ENCODE data around the gene CCDC89.

CCDC89 gene

DNA sequence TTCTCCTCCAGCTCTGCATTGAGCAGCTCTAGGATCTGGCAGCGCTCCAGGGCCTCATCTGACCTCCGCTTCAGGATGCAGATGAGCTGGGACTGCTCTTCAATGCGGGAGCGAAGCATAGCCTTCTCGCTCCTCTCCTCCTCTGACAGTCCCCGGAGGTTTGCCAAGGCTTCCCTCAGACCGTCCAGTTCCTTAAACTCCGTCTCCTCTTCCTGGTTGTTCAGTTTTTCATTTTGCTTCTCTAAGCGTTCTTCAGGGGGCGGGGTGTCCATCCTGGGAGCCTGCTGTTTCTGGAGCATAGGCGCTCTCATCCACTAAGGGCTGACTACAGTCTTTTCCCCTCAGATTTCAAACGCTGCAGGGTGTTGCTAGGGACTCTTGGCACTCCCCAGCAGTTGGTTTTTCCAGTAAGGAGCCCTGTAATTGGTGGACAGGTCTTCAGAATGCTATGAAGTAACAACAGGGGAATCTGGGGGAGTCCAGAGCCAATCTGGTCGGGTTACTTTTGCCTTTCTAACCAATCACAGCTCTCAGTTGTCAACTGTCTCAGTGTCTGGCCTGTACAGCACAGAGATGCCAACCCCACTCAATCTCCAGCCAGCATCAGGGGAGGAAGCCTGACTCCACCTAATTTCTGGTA lies at the start of gene CCDC89:
TSS of gene CCDC89 (minus strand) at position 376 of the 640 bp plus-strand sequence. CDS start at position 311, 65 bp downstream.
- H3K27me3 ChIP-seq (ENCODE audit: control insufficient read depth in 5 of 5, insufficient read depth in 4 of 5, low read length in 5 of 5) = no peaks in the 10 kb centered on the region
- peak within 1 kb of the TSS; percentile 55 to 79 (median 62) for H3K4me3 ChIP-seq (ENCODE audit: low read depth in 1 of 5, low read length in 5 of 5)
- H3K27ac ChIP-seq (ENCODE audit: low read depth, low read length) = peak within 1 kb of the TSS; percentile 27
- peaks cover 0 to 27% (median 25%) of the 10 kb centered on the region in 5 donors for H3K4me1 ChIP-seq (ENCODE audit: control insufficient read depth in 5 of 5, insufficient read depth in 5 of 5, low read length in 5 of 5)
- H3K36me3 ChIP-seq (ENCODE audit: control insufficient read depth in 5 of 5, insufficient read depth in 5 of 5, low read length in 5 of 5) = no peaks in the 10 kb centered on the region
- H3K9me3 ChIP-seq (ENCODE audit: control insufficient read depth in 5 of 5, low read length in 5 of 5) = no peaks in the 10 kb centered on the region
- H3K9ac ChIP-seq (ENCODE audit: low read length in 5 of 5) = peak within 1 kb of the TSS in 2 of 5 donors; percentile 14 to 61

- H3K36me3 ChIP-seq (ENCODE audit: control insufficient read depth in 5 of 5, insufficient read depth in 5 of 5, low read length in 5 of 5) = peaks cover 0 to 2% (median 0%) of the 10 kb centered on the region in 5 donors
- peaks cover 0 to 3% (median 0%) of the 10 kb centered on the region in 5 donors for H3K4me1 ChIP-seq (ENCODE audit: control insufficient read depth in 5 of 5, insufficient read depth in 5 of 5, low read length in 5 of 5)
- no peak overlapping the region for H3K9ac ChIP-seq (ENCODE audit: low read length in 5 of 5)
- no peak overlapping the region for H3K27ac ChIP-seq (ENCODE audit: low read depth, low read length)
- H3K27me3 ChIP-seq (ENCODE audit: control insufficient read depth in 5 of 5, insufficient read depth in 4 of 5, low read length in 5 of 5) = no peaks in the 10 kb centered on the region
- no peak overlapping the region for H3K4me3 ChIP-seq (ENCODE audit: low read depth in 1 of 5, low read length in 5 of 5)
- H3K9me3 ChIP-seq (ENCODE audit: control insufficient read depth in 5 of 5, low read length in 5 of 5) = no peaks in the 10 kb centered on the region
These were observed 47.0 kb upstream of the CCDC89 start for GRCh38 chr11:85732965-85733364.

- Histone ChIP-seq H3K4me3 (ENCODE audit: low read depth in 1 of 5, low read length in 5 of 5) (no peak overlapping the region), H3K4me1 (ENCODE audit: control insufficient read depth in 5 of 5, insufficient read depth in 5 of 5, low read length in 5 of 5) (peaks cover 0 to 13% (median 0%) of the 10 kb centered on the region in 5 donors), H3K9ac (ENCODE audit: low read length in 5 of 5) (no peak overlapping the region), H3K27ac (ENCODE audit: low read depth, low read length) (no peak overlapping the region), H3K27me3 (ENCODE audit: control insufficient read depth in 5 of 5, insufficient read depth in 4 of 5, low read length in 5 of 5) (no peaks in the 10 kb centered on the region), H3K9me3 (ENCODE audit: control insufficient read depth in 5 of 5, low read length in 5 of 5) (no peaks in the 10 kb centered on the region), H3K36me3 (ENCODE audit: control insufficient read depth in 5 of 5, insufficient read depth in 5 of 5, low read length in 5 of 5) (no peaks in the 10 kb centered on the region)
These were observed 40.4 kb upstream of the CCDC89 start for GRCh38 chr11:85726381-85726780.

DNA sequence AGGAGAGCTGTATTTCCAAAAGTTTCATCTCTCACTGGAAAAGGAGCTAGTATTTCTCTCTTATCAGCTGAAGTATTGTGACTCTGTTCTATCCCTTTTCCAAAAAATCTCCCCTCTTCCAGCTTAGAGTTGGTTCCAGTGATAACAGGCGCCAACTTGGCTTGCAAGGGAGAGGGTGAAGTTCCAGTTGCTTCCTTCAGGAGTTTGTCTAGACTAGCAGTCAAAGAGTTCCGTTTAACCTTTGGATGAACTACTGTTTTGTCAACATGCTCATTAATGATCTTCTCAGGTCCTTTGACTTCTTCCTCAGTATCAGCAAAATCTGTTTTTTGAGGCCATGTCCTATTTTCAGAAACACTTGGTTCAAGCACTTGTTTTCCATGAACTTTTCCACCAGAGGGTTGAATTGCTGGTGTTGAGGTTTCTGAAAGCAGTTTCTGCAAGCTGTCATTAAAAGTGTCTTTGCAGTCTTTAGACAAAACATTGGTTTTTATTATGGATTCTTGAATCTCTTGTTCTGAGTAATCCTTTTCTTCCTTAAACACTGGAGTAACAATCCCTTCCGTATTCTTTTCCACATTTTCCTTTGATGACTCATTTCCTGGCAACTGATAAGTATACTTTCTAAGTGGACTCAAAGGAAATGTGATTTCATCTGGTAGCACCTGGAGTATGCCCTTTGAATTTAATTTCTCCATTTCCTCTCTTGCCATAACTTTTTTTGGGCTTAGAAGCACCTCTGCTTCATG lies 39.7 kb upstream of the CCDC89 start:
- no peak overlapping the region for H3K27ac ChIP-seq (ENCODE audit: low read depth, low read length)
- H3K9me3 ChIP-seq (ENCODE audit: control insufficient read depth in 5 of 5, low read length in 5 of 5) = no peaks in the 10 kb centered on the region
- no peak overlapping the region for H3K4me3 ChIP-seq (ENCODE audit: low read depth in 1 of 5, low read length in 5 of 5)
- H3K4me1 ChIP-seq (ENCODE audit: control insufficient read depth in 5 of 5, insufficient read depth in 5 of 5, low read length in 5 of 5) = peaks cover 0 to 13% (median 0%) of the 10 kb centered on the region in 5 donors
- H3K27me3 ChIP-seq (ENCODE audit: control insufficient read depth in 5 of 5, insufficient read depth in 4 of 5, low read length in 5 of 5) = no peaks in the 10 kb centered on the region
- no peaks in the 10 kb centered on the region for H3K36me3 ChIP-seq (ENCODE audit: control insufficient read depth in 5 of 5, insufficient read depth in 5 of 5, low read length in 5 of 5)
- no peak overlapping the region for H3K9ac ChIP-seq (ENCODE audit: low read length in 5 of 5)

GRCh38 chr11:85724748-85725465 lies 38.9 kb upstream of the CCDC89 start:
- no peak overlapping the region for H3K27ac ChIP-seq (ENCODE audit: low read depth, low read length)
- peaks cover 0 to 13% (median 0%) of the 10 kb centered on the region in 5 donors for H3K4me1 ChIP-seq (ENCODE audit: control insufficient read depth in 5 of 5, insufficient read depth in 5 of 5, low read length in 5 of 5)
- no peaks in the 10 kb centered on the region for H3K36me3 ChIP-seq (ENCODE audit: control insufficient read depth in 5 of 5, insufficient read depth in 5 of 5, low read length in 5 of 5)
- no peaks in the 10 kb centered on the region for H3K27me3 ChIP-seq (ENCODE audit: control insufficient read depth in 5 of 5, insufficient read depth in 4 of 5, low read length in 5 of 5)
- H3K4me3 ChIP-seq (ENCODE audit: low read depth in 1 of 5, low read length in 5 of 5) = no peak overlapping the region
- no peak overlapping the region for H3K9ac ChIP-seq (ENCODE audit: low read length in 5 of 5)
- no peaks in the 10 kb centered on the region for H3K9me3 ChIP-seq (ENCODE audit: control insufficient read depth in 5 of 5, low read length in 5 of 5)

DNA sequence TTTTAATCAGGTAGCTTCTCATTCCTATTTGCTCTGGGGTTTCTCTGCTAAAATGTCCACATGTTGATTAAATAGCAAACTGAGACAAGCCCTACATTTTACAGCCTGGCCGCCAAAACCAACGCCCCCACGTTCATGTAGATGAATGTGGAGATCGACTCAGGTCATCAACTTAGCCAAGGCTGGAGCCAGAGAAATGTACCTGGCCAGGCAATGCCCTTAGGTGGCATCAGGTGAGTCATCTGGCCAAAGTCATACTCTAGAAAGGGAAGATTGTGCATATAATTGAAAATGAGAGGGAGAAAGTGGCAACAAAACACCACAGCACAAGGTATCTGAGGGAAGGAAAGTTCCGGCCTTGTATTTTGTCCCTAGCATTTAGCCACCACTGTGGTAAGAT lies 37.1 kb upstream of the CCDC89 start:
- no peak overlapping the region for H3K9ac ChIP-seq (ENCODE audit: low read length in 5 of 5)
- H3K4me3 ChIP-seq (ENCODE audit: low read depth in 1 of 5, low read length in 5 of 5) = no peak overlapping the region
- peaks cover 0 to 22% (median 0%) of the 10 kb centered on the region in 5 donors for H3K4me1 ChIP-seq (ENCODE audit: control insufficient read depth in 5 of 5, insufficient read depth in 5 of 5, low read length in 5 of 5)
- no peaks in the 10 kb centered on the region for H3K36me3 ChIP-seq (ENCODE audit: control insufficient read depth in 5 of 5, insufficient read depth in 5 of 5, low read length in 5 of 5)
- no peak overlapping the region for H3K27ac ChIP-seq (ENCODE audit: low read depth, low read length)
- no peaks in the 10 kb centered on the region for H3K9me3 ChIP-seq (ENCODE audit: control insufficient read depth in 5 of 5, low read length in 5 of 5)
- no peaks in the 10 kb centered on the region for H3K27me3 ChIP-seq (ENCODE audit: control insufficient read depth in 5 of 5, insufficient read depth in 4 of 5, low read length in 5 of 5)

DNA sequence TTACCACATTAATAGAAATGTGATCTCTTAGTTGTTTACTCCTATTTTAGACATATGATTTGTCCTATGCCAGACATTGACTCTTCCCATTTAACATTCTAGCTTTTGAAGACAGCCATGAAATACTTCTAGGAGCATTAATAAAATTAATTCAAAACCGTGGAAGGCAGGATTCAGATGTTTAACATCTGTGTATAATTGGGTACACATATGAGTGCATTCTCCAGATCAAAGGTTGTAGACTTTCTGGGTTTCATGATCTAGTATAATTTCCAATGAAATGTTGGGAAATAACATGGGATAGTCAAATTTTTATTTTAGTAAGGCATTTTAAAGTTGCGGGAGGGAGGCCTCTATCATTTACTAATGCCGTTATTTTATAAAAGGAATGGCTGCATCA lies 35.2 kb upstream of the CCDC89 start:
- H3K27ac ChIP-seq (ENCODE audit: low read depth, low read length) = no peak overlapping the region
- peaks cover 0 to 21% (median 0%) of the 10 kb centered on the region in 5 donors for H3K4me1 ChIP-seq (ENCODE audit: control insufficient read depth in 5 of 5, insufficient read depth in 5 of 5, low read length in 5 of 5)
- H3K36me3 ChIP-seq (ENCODE audit: control insufficient read depth in 5 of 5, insufficient read depth in 5 of 5, low read length in 5 of 5) = no peaks in the 10 kb centered on the region
- no peaks in the 10 kb centered on the region for H3K27me3 ChIP-seq (ENCODE audit: control insufficient read depth in 5 of 5, insufficient read depth in 4 of 5, low read length in 5 of 5)
- no peak overlapping the region for H3K9ac ChIP-seq (ENCODE audit: low read length in 5 of 5)
- H3K9me3 ChIP-seq (ENCODE audit: control insufficient read depth in 5 of 5, low read length in 5 of 5) = no peaks in the 10 kb centered on the region
- no peak overlapping the region for H3K4me3 ChIP-seq (ENCODE audit: low read depth in 1 of 5, low read length in 5 of 5)

GRCh38 chr11:85718991-85719807 lies 33.2 kb upstream of the CCDC89 start:
- no peaks in the 10 kb centered on the region for H3K27me3 ChIP-seq (ENCODE audit: control insufficient read depth in 5 of 5, insufficient read depth in 4 of 5, low read length in 5 of 5)
- peak overlapping the region in 1 of 5 donors; percentile 45 for H3K9ac ChIP-seq (ENCODE audit: low read length in 5 of 5)
- no peaks in the 10 kb centered on the region for H3K9me3 ChIP-seq (ENCODE audit: control insufficient read depth in 5 of 5, low read length in 5 of 5)
- H3K36me3 ChIP-seq (ENCODE audit: control insufficient read depth in 5 of 5, insufficient read depth in 5 of 5, low read length in 5 of 5) = no peaks in the 10 kb centered on the region
- peaks cover 0 to 9% (median 0%) of the 10 kb centered on the region in 5 donors for H3K4me1 ChIP-seq (ENCODE audit: control insufficient read depth in 5 of 5, insufficient read depth in 5 of 5, low read length in 5 of 5)
- H3K27ac ChIP-seq (ENCODE audit: low read depth, low read length) = peak overlapping the region; percentile 3
- H3K4me3 ChIP-seq (ENCODE audit: low read depth in 1 of 5, low read length in 5 of 5) = peak overlapping the region in 2 of 5 donors; percentile 17 to 56

- Histone ChIP-seq H3K27me3 (ENCODE audit: control insufficient read depth in 5 of 5, insufficient read depth in 4 of 5, low read length in 5 of 5) (no peaks in the 10 kb centered on the region), H3K9ac (ENCODE audit: low read length in 5 of 5) (no peak overlapping the region), H3K27ac (ENCODE audit: low read depth, low read length) (peak overlapping the region; percentile 3), H3K9me3 (ENCODE audit: control insufficient read depth in 5 of 5, low read length in 5 of 5) (no peaks in the 10 kb centered on the region), H3K4me1 (ENCODE audit: control insufficient read depth in 5 of 5, insufficient read depth in 5 of 5, low read length in 5 of 5) (peaks cover 0 to 9% (median 0%) of the 10 kb centered on the region in 5 donors), H3K36me3 (ENCODE audit: control insufficient read depth in 5 of 5, insufficient read depth in 5 of 5, low read length in 5 of 5) (peaks cover 0 to 2% (median 0%) of the 10 kb centered on the region in 5 donors), H3K4me3 (ENCODE audit: low read depth in 1 of 5, low read length in 5 of 5) (peak overlapping the region in 2 of 5 donors; percentile 17 to 56)
These were observed 32.3 kb upstream of the CCDC89 start for GRCh38 chr11:85718126-85718943.
